GM19238 (cell line): ENCODE data around the gene NUDT3.
A peak's percentile ranks its signal among the peaks of the same experiment; 100 is the strongest.
"Not testable (repeated sequence)": the region's sequence is repeated elsewhere in the genome, so short reads cannot be mapped to it uniquely, and the experiment has no call there.

Experiments
- DNase-seq: peaks from one replicate; pipeline ENCODE4 v3.0.0; 2011; ENCODE audit warnings: low spot score; ENCODE audit not compliant: insufficient read length

NUDT3 gene

DNA sequence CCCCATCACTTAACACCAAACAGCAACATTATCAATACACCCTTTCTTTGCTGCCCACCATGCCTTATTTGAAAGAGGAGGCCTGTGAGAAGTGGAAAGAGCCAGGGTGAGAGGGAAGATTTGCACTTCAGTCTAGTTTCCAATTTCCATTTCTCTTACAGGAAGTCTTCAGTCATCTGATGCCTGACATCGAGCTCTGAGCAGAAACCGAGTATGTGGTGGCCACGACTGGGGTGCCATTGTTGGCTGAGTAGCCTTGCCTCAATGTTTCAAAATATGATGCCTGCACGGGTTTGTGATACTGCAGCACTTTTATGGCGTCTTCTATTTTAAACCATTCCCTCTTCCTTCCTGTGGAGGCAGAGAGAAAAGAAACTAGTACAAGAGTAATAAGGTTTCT, 103.9 kb downstream of the NUDT3 start:
- DNase-seq, result peak; percentile 36

DNA sequence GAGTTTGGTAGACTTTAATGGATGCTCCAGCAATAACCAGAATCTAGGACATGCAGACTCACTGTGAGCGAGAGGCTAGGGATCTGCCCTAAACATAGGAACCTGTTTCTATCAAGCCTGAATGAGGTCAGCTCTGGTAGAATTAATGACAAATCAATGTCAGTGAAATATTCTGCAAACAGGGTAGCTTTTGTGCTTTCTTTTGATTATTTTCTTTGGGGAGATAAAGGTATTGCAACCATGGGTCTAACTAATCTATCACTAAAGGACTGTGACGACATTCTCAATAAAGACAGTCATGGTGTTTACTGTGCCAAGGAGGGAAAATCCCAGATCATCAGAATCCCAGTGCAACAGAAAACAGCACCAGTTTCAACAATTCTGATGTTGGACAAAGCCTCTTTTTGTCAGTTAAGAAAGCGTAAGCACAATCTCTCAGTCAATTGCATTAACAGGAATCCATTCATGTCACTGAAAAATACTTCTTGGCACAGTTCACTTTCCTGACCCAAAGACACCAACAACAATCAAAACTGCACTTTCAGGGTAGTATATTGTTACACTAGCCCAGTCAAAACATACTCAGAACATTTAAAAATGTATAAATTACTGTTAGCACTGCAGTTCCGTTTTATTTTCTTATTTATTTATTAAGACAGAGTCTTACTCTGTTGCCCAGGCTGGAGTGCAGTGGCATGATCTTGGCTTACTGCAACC, 106.9 kb downstream of the NUDT3 start:
- no peak for DNase-seq

DNA sequence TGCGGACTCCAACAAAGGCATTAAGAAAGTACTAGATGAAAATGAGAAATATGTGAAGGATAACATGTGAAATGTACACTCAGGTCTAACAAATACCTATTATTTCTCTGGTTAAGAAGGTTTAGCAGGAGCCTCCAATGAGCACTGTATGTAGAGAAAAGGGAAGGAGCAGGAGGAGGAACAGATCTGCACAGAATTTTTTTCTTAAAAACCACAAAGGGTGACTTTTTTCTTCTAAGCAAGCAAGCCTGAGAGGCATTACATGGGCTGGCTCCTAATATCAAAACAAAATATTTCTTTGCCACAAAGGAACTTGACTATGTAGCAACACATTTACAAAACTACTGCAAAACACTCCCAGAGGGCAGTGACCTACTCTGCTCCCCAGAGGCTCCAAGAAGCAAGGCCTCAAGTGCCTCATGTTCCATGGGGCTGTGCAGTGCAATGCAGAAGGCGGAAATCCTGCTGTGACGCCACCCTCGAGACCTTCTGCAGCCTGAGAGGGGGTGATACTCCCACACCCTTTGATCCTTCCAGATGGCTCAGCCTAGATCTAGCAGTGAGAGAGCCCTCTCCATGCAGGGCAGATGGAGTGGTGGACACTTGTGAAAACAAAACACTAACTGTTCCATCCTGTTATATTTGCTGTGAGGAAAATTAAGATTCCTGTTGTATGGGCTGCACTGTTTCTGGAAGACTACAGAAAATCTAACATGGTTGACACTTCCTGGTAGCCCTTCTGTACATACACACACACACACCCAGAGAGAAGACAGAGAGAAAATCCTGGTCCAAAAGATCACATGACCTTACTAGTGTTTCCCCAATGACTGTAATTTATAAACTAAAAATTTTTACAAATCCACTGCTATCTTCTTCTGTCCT, 107.7 kb downstream of the NUDT3 start:
- no peak for DNase-seq

DNA sequence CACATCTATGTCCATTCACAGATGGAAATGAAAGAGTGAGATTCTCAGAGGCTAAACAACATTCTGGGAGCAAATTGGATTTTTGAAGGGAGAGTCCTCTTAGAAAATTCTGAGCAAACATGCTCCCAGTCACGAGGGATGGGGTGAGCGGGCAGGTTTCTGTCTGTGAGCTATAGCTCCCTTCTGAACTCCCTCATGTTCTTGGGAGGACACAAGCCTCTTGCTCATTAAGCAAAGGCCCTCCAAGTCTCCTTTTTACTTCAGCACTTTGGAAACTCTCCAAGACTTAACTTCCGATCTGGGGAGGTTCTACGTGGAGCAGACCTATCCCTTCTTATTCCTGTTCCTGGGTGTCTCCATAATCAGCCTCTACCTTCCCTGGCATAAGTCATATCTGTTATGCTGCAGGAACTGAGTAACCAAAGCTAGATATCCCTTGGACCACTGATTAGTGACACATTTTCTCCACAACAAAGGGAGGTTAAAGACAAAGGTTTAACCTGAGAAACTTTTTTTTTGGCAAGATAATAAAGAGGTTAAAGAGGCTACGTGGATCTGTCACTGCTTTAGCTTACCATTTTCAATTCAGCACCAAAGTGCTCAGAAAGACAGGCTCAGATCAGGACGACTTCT, 110.7 kb downstream of the NUDT3 start:
- DNase-seq, result no peak

DNA sequence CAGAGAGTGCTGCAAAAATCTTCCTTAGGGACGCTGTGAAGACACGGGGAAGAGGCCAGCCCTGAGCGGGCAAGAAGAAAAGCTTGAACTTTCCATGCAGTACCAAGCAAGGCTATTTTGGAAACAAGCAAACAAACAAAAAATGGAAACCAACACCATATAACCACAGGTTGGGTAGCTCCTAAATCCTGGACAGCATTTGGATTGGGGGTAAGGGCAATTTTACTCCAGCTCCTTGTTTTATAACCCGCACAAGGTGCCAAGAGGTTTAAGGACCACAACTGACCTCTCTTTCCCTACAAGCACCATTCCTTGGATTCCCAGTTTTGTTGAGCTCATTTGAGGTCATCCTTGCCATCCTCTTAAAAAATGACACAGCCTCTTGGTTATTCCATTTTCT, 112.3 kb downstream of the NUDT3 start:
- no peak for DNase-seq

DNA sequence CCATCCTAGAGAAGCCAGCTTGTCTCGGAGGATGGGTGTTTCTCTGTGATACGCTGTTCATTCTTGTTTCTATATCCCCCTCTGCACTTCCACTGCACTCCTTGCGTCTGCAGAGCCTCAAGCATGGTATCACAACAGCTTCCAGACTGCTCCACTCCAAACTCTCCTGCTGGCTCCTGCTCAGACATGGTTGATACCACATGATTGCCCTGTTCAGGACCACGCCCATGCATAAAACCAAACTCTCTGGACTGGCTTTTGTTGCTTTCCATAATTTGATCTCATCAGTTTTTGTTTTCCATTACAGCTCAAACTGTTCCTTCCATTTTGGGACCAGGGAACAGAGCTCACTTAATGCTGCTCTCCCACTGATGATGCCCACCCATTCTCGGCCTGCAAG, 113.6 kb downstream of the NUDT3 start:
- no peak for DNase-seq

DNA sequence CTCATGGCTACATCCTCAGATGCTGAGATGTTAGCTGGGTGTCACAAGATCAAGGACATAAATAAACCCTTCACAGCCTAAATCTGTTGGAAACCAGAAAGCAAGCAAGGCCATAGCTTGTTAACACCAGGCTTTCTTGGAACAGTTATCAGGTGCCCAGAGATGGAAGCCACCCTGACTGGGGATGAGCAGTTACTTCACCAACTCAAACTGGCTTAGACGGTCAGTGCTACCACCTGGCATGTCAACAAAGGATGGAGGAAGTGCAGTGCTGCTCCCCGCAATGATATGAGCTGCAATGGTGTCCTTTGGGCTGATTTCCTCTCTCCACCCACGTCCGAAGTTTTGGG, 114.7 kb downstream of the NUDT3 start:
- no peak for DNase-seq

DNA sequence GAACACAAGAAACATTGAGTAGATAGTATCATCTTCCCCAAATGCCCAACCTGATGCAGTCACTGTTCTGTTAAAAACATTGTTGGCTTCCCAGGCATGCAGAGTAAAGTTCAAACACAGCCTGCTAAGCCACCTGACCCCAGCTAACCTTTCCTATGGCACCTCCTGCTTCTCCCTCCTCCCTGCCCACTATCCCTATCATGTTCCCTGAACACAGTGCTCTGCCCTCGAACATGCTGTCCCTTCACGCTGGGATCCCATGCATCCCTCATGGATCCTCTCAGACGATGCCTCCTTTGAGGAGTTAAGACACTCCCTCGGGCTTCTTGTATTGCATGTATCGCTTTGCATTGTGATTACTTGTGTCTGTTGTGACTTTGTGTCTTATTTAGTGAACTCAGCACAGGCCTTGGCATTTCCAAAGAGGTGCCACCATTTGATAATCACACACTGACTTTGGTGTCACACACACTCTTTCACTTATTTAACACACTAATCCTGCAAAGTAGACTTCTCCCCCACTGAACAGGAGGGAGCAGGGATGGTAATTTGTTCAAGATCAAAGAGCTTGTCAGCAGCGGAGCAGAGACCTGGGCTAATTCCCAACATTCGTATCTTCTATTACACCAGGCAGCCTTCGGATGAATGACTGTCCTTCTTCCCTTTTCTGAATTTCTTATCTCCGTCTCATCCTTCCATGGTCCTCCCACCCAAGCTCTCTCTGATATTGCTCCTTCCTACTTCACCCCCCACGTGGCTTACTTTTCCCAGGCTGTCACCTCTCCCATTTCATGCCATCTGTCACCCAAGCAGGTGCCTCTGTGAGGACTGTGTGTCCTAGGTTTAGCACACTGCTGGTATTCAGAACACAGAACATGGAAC, 115.3 kb downstream of the NUDT3 start:
- no peak for DNase-seq

DNA sequence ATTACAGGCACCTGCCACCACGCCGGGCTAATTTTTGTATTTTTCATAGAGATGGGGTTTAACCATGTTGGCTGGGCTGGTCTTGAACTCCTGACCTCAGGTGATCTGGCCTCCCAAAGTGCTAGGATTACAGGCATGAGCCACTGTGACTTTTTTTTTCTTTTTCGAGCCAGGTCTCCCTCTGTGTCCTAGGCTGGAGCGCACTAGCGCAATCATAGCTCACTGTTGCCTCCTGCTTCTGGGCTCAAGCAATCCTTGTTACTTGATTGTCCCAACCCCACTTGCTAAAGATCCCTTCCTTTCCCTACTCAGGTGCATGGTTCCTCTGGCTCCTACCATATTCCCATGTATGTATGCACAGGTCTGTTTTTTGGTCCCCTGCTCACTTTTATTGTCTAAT, 116.3 kb downstream of the NUDT3 start:
- DNase-seq, result no peak

DNA sequence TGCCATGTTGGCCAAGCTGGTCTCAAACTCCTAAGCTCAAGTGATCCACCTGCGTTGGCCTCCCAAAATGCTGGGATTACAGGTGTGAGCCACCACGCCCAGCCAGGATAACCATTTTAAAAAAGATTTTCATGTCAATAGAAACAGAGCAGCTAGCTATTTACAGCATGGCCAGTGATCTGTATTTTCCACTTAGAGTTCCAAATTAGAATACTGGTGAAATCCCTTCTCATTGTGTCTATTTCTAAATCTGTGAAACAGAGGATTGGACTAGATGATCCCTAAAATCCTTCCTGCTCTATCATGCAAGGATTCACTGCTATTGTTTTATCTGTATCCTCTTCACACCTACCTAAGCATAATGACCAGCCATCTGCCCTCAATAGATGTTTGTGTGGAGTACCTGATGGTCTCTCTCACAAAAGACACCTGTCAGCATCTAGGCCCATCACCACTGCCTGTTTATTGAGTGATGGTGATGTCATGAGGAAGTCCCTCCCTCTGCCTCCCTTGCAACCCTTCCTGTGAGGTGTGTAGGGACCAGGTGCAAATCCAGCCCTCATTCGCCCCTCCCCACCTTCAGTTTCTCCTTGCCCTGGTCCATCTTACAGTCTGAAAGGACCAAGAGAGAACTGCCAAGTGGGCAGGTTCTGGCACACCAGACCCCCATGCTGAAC, 117.2 kb downstream of the NUDT3 start:
- DNase-seq, result no peak

DNA sequence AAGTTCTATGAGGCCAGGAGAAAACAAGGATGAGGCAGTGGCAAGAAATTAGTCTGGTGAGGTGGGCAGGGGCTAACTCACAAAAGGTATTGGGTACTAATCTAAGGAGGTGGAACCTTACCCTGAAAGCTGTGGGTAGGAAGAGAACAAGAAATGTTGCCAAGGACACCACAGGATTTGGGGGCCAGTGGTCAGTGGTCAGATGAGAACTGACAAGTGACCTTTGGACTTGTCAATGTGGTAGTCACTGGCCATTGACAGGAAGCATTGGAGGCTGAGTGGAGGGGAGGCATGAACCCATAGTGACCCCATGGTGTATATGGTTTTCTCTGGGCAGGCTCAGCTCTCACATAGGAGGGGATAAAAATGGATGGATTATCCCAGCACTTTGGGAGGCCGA, 118.3 kb downstream of the NUDT3 start:
- DNase-seq, result no peak

DNA sequence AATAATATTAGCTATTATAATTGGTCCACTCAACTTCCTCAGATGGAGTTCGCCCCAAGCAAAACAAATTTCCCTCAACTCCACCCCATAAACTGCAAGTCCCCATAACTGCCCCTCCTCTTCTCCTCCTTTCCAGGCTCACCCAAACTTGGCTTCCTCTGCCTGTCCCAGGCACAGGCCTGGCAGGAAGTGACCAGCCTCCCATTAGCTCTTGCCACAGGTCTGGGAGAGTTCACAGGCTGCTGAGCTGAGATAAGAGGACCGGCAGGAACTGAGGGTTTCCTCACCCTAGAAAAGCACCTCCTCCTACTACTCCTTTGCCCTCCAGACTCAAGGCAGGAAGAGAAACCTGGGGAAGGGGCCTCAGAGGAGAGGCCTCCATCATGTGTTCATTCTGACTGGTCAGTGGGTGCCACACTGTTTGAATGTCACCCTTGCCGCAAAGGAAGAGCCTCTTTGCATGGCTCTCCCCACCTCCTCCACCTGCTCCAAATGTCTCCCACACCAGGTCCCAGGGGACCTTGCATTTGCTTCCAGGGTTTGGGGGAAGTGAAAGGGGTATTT, 119.1 kb downstream of the NUDT3 start:
- peak; percentile 33 for DNase-seq

DNA sequence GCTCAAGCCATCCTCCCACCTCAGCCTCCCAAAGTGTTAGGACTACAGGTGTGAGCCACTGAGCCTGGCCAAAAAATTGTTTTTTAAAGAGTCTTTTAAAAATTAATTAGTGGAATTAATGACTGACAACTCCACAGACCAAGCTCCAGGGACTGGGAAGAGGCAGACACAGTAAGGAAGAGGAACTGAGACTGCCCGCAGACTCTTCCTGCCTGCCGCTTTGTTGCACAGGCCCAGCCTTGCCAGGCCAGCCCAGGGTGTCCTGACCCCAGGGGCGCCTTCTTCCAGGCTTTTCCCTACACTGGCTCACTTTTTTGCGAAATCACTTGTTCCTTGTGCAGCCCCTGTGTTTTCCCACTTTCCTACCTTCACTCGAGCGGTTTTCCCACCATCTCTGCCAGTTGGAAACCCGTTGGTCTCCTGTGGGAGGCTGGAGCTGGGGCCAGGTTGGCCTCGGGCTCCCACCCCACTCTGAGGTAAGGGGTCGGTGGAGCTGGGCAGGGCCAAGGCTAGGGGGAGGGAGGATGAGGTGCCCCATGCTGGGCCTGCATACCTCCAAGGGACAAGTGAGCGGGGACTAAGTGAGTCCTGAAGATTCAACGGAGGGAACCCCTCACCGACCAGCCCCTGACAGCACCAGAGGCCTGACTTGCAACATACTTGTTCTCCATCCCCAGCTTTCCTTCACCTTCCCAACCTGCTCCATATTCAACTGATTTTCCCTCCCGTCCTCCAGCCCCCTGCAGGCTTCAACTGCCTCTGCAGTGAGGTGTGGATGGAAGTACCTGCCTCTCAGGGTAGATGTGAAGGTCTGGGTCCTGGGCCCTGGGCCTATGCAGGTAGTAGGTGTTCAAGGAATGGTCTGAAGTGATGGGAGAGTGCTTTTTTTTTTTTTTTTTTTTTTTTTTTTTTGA, 120.2 kb downstream of the NUDT3 start:
- DNase-seq, result no peak

DNA sequence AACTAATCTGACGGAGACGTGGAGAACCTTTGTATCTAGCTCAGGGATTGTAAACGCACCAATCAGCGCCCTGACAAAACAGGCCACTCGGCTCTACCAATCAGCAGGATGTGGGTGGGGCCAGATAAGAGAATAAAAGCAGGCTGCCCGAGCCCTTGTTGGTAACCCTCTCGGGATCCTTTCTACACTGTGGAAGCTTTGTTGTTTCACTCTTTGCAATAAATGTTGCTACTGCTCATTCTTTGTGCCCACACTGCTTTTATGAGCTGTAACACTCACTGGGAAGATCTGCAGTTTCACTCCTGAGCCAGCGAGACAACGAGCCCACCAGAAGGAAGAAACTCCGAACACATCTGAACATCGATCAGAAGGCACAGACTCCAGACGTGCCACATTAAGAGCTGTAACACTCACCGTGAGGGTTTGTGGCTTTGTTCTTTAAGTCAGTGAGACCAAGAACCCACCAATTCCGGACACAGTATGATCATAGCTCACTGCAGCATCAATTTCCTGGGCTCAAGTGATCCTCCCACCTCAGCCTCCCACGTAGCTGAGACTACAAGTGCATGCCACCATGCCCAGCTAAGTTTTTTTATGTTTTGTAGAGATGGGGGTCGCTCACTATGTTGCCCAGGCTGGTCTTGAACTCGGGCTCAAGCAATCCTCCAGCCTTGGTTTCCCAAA, 122.7 kb downstream of the NUDT3 start:
- not testable (repeated sequence) for DNase-seq

DNA sequence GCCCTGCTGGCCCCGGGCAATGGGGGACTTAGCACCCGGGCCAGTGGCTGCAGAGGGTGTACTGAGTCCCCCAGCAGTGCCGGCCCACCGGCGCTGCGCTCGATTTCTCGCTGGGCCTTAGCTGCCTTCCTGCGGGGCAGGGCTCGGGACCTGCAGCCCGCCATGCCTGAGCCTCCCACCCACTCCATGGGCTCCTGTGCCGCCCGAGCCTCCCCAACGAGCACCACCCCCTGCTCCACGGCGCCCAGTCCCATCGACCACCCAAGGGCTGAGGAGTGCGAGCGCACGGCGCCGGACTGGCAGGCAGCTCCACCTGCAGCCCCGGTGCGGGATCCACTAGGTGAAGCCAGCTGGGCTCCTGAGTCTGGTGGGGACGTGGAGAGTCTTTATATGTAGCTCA, 123.3 kb downstream of the NUDT3 start:
- not testable (repeated sequence) for DNase-seq

DNA sequence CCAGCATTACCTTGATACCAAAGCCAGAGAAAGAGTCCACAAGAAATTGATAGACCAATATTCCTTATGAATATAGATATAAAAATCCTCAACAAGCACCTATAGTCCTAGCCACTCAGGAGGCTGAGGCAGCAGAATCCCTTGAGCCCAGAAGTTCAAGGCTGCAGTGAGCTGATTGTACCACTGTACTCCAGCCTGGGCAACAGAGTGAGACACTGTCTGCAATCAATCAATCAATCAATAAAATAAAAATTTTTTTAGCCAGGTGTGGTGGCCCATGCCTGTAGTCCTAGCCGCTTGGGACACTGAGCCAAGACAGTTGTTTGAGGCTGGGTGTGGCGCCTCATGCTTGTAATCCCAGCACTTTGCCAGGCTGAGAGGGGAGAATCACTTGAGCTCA, 124.7 kb downstream of the NUDT3 start:
- no peak for DNase-seq

DNA sequence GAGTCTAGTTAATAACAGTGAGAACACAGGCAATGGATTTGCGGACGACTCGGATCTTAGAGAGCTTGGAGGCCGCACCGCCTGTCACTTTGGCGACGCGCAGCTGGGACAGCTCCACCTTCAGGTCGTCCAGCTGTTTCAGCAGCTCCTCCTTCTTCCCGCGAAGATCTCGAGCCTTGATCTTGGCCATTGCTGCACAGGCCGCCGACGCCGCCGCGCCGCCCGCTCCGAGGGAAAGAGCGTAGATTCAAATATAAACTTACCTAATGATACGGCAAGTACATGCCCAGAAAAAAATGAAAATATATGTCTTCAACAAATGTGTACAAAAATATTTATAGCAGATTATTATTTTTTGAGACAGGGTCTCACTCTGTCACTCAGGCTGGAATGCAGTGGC, 129.0 kb downstream of the NUDT3 start:
- not testable (repeated sequence) for DNase-seq

DNA sequence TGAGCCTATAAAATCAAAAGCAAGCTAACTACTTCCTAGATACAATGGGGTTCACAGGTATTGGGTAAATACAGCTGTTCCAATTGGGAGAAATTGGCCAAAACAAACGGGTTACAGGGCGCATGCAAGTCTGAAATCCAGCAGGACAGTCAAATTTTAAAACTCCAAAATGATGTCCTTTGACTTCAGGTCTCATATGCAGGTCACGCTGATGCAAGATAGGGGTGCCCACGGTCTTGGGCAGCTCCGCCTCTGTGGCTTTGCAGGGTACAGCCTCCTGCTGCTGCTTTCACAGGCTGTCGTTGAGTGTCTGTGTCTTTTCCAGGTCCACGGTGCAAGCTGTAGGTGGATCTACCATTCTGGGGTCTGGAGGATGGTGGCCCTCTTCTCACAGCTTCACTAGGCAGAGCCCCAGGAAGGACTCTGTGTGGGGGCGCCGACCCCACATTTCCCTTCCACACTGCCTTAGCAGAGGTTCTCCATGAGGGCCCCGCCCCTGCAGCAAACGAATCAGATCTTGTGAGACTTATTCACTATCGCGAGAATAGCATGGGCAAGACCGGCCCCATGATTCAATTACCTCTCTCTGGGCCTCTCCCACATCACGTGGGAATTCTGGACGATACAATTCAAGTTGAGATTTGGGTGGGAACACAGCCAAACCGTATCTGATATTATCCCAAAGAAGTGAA, 131.7 kb downstream of the NUDT3 start:
- no peak for DNase-seq
